HG03342 (cell line): ENCODE measurements around the gene ABO.
"Not testable (repeated sequence)": the region's sequence is repeated elsewhere in the genome, so short reads cannot be mapped to it uniquely, and the experiment has no call there.

Experiments
- ATAC-seq: cut with Tn5 transposase; IDR thresholded peaks from one replicate; pipeline ENCODE4 v1.9.1; 2021; ENCODE audit warnings: mild to moderate bottlenecking, moderate library complexity; ENCODE audit not compliant: unreplicated experiment

ABO gene

DNA sequence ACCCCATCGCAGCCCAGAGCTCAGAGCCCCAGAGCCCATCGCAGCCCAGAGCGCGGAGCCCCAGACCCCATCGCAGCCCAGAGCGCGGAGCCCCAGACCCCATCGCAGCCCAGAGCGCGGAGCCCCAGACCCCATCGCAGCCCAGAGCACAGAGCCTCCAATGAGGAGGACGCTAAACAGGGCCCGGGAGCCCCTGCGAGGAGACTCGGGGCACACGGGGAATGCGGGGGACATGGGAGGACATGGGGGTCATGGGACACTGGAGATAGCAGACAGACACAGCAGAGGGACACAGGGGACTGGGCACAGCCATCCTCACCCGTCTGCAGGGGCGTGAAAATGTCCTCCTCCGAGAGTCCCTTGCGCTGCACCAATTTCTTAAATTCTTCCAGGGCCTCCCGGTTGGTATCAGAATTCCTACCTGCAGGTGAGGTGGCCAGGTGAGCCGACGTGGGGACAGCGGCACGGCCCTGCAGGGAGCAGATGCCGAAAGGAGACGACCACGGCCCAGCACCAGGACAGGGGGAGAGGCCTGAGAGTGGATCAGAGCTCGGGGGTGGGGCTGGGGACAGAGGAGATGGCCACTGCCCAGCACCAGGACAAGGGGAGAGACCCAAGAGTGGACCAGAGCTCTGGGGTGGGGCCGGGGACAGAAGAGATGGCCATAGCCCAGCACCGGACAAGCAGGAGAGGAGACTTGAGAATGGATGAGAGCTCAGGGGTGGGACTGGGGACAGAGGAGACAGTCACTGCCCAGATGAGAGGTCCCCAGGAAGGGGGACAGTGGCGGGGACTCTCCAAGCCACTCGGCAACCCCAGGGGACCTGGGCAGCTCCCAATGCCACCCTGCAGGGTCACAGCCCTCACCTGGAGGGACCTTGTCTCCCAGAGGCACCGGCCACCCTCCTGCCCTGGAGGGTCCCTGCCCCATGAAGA, 68.7 kb downstream of the ABO start:
- no peak for ATAC-seq

GRCh38 chr9:133205481-133205887, 69.5 kb downstream of the ABO start:
- not testable (repeated sequence) for ATAC-seq
